GM12874 (cell line): ENCODE data around the gene GPC5.

Experiments
- TF ChIP-seq, protein P1 (sequence below): IDR thresholded peaks from 2 replicates; pipeline ENCODE4 v1.5.1; 2011; ENCODE audit warnings: low read depth, mild to moderate bottlenecking, control low read depth, low read length, moderate library complexity; ENCODE audit not compliant: insufficient read depth

The GPC5 gene

GRCh38 chr13:92734545-92734944 is 1336.1 kb downstream of the GPC5 start:
- TF ChIP-seq, protein P1, sequence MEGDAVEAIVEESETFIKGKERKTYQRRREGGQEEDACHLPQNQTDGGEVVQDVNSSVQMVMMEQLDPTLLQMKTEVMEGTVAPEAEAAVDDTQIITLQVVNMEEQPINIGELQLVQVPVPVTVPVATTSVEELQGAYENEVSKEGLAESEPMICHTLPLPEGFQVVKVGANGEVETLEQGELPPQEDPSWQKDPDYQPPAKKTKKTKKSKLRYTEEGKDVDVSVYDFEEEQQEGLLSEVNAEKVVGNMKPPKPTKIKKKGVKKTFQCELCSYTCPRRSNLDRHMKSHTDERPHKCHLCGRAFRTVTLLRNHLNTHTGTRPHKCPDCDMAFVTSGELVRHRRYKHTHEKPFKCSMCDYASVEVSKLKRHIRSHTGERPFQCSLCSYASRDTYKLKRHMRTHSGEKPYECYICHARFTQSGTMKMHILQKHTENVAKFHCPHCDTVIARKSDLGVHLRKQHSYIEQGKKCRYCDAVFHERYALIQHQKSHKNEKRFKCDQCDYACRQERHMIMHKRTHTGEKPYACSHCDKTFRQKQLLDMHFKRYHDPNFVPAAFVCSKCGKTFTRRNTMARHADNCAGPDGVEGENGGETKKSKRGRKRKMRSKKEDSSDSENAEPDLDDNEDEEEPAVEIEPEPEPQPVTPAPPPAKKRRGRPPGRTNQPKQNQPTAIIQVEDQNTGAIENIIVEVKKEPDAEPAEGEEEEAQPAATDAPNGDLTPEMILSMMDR, result no peak

- TF ChIP-seq, protein P1, result no peak
Observed at GRCh38 chr13:92735909-92736308, 1337.5 kb downstream of the GPC5 start.

- TF ChIP-seq, protein P1, result no peak
Observed at GRCh38 chr13:92739306-92739818, 1340.9 kb downstream of the GPC5 start.

- TF ChIP-seq, protein P1, result no peak
Observed at GRCh38 chr13:92743992-92744391, 1345.6 kb downstream of the GPC5 start.

GRCh38 chr13:92745258-92745657 is 1346.8 kb downstream of the GPC5 start:
- TF ChIP-seq, protein P1, result no peak

DNA sequence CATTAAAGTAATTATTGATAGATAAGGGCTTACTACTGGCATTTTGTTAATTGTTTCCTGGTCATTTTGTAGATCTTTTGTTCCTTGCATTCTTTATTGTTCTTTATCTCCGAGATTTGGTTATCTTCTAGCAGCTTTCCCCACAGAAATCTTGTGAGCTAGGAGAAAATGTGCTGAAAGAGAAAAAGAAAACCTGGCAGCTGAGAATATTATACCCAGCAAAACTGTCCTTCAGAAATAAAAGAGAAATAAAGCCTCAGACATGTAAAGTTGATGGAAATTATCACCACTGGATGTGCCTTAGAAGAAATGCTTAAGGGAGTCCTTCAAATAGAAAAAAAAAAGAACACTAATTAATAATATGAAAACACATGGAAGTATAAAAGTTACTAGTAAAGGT is 1363.3 kb downstream of the GPC5 start:
- TF ChIP-seq, protein P1, result no peak

DNA sequence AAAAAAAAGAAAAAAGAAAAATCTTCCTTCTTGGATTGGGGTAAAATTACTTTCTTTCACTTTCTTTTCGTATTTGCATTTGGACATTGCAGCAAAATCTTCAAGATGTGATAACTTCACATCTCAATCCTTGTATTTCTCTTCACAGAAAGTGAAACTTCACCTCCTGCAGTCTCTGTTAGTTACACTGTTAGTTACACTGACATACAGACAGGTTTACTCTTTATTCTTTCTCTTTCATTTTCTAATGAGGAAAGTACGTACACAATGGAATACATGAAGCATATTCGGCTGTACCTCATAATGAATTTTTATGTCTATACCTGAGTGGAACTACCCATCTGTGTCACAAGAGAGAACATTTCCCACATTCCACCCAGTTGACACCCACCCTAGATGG is 1369.0 kb downstream of the GPC5 start:
- TF ChIP-seq, protein P1, result no peak
